Lung (tissue), 16 donors: ENCODE results near the gene HSP90B1. TPM values are rescaled to one million over a fixed set of nuclear protein-coding genes. Genes with fewer than 3 reads are reported as not detected.

ENCODE experiments used
- ATAC-seq: fragments of 200-7000 bp; cut with Tn5 transposase; one replicate; pipeline ENCODE4 v1.9.1; 2020; ENCODE audit warnings: moderate number of reproducible peaks; ENCODE audit not compliant: insufficient read depth, low FRiP score
- DNase-seq, 3 donors: peaks; one replicate each; pipeline ENCODE4 v3.0.0-alpha.2; 2013 to 2017
- H3K27ac ChIP-seq, 2 donors: one replicate each; pipeline ENCODE4 v1.5.1; 2013; ENCODE audit warnings: mild to moderate bottlenecking in 2 of 2, moderate library complexity in 2 of 2, control low read depth in 1 of 2, inconsistent platforms in 1 of 2, low read depth in 1 of 2, low read length in 1 of 2
- H3K27me3 ChIP-seq, 3 donors: one replicate each; pipeline ENCODE4 v1.5.1; 2013; ENCODE audit warnings: low read length in 2 of 3; ENCODE audit not compliant: control insufficient read depth in 3 of 3, insufficient read depth in 3 of 3
- H3K36me3 ChIP-seq, 4 donors: one replicate each; pipeline ENCODE4 v1.5.1; 2013; ENCODE audit warnings: low read length in 4 of 4, mild to moderate bottlenecking in 1 of 4, moderate library complexity in 1 of 4; ENCODE audit not compliant: control insufficient read depth in 4 of 4, insufficient read depth in 4 of 4
- H3K4me1 ChIP-seq, 5 donors: one replicate each; pipeline ENCODE4 v1.5.1; 2013; ENCODE audit warnings: low read length in 5 of 5, mild to moderate bottlenecking in 2 of 5, moderate library complexity in 1 of 5; ENCODE audit not compliant: control insufficient read depth in 5 of 5, insufficient read depth in 5 of 5
- H3K4me3 ChIP-seq: one replicate; pipeline ENCODE4 v1.5.1; 2013; ENCODE audit warnings: mild to moderate bottlenecking, control low read depth, moderate library complexity
- H3K9ac ChIP-seq, 2 donors: one replicate each; pipeline ENCODE4 v1.5.1; 2013; ENCODE audit warnings: low read length in 2 of 2, control low read depth in 1 of 2; ENCODE audit not compliant: insufficient read depth in 1 of 2
- H3K9me3 ChIP-seq, 4 donors: one replicate each; pipeline ENCODE4 v1.5.1; 2013; ENCODE audit warnings: low read length in 3 of 4, mild to moderate bottlenecking in 1 of 4, moderate library complexity in 1 of 4; ENCODE audit not compliant: control insufficient read depth in 4 of 4, insufficient read depth in 3 of 4
- CTCF ChIP-seq: IDR thresholded peaks from 2 replicates; pipeline ENCODE4 v1.5.1; 2012; ENCODE audit warnings: mild to moderate bottlenecking; ENCODE audit errors: control extremely low read depth, extremely low read depth
- WGBS, 2 donors: extraction: QIAGEN DNeasy Blood & Tissue Kit; methylation state at CpG; one replicate each; pipeline ENCODE4 v1.1.7; 2013; 5-methylcytosine and 5-hydroxymethylcytosine counted together
- long read RNA-seq, 5 donors: transcript quantifications; one replicate each; lab custom pipeline, GENCODE V29; 2026
- polyA plus RNA-seq, 2 donors: library from polyadenylated mRNA; stranded (reverse); fragments of 200-250 nt; gene quantifications; one replicate each; pipeline ENCODE4 v1.2.1, GENCODE V29; 2013
- total RNA-seq, 2 donors: library from RNA; depleted of rRNA in 1 of 2; stranded (reverse); fragments of >200 nt in 1 of 2; gene quantifications; one replicate each; pipeline ENCODE4 v1.2.1, GENCODE V29; 2014 to 2021
- donor health status: control.
- donor health status: control.
- donor health status: Bipolar disorder and iron deficiency.
- donor health status: healthy.
- donor health status: DM: yes; HTN: yes; CAD: no.

The HSP90B1 gene
- total RNA-seq: 100 to 1,000 TPM; 390 to 781 TPM
- polyA plus RNA-seq: 100 to 1,000 TPM; 484 to 773 TPM
- long read RNA-seq, donor 1, transcript HSP90B1-201 (18 exons, 2,858 nt): major isoform, 48 of 553 reads
- long read RNA-seq, donor 1, partial matches to known transcripts: 483 of 553 reads
- long read RNA-seq, donor 1, other reads (novel, unspliced or antisense): 17 of 553 reads
- long read RNA-seq, donor 2, transcript HSP90B1-201 (18 exons, 2,858 nt): major isoform, 9 of 281 reads
- long read RNA-seq, donor 2, partial matches to known transcripts: 257 of 281 reads
- long read RNA-seq, donor 2, other reads (novel, unspliced or antisense): 9 of 281 reads
- long read RNA-seq, donor 3, transcript HSP90B1-201 (18 exons, 2,858 nt): major isoform, 12 of 279 reads
- long read RNA-seq, donor 3, partial matches to known transcripts: 224 of 279 reads
- long read RNA-seq, donor 3, other reads (novel, unspliced or antisense): 39 of 279 reads
- long read RNA-seq, donor 4, transcript HSP90B1-201 (18 exons, 2,858 nt): major isoform, 6 of 283 reads
- long read RNA-seq, donor 4, partial matches to known transcripts: 270 of 283 reads
- long read RNA-seq, donor 4, other reads (novel, unspliced or antisense): 0 of 283 reads
- long read RNA-seq, donor 5, transcript HSP90B1-201 (18 exons, 2,858 nt): major isoform, 56 of 539 reads
- long read RNA-seq, donor 5, transcript HSP90B1-204 (2 exons, 839 nt): minor isoform, 8 of 539 reads
- long read RNA-seq, donor 5, partial matches to known transcripts: 429 of 539 reads
- long read RNA-seq, donor 5, other reads (novel, unspliced or antisense): 41 of 539 reads

- WGBS, 2 donors: 0% methylated on average over 56 of the region's 56 CpGs
- peak; percentile 88 for ATAC-seq
These were observed at the start of gene HSP90B1 for GRCh38 chr12:103930034-103930786. HSP90B1 (plus strand) TSS chr12:103930410; CDS start chr12:103930516, 106 bp downstream.

DNA sequence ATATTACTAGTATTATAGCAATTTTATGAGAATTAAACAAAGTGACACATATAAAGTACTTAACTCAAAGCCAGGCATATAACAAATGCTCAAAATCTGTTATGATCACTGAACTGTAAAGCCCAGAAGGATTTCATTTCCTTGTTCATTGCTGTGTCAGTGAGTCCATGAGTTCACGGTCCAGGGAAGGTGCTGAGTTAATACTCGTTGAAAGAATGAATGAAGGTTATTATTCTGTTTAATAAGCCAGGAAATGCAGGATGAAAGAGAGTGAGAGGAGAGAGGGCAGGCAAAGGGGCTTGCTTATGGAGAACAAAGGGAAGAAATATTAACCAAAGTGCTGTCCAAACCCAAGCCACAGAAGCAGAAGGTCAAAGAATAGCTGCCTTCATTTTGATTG lies 48.9 kb upstream of the HSP90B1 start:
- no peak for DNase-seq
- 51 to 61% methylated on average over 2 of the region's 2 CpGs for WGBS, 2 donors

More at GRCh38 chr12:103930034-103930786, at the start of gene HSP90B1:
- no peaks in the 10 kb centered on the region for H3K27me3 ChIP-seq
- peak within 1 kb of the TSS; percentile 77 for H3K4me3 ChIP-seq
- peaks cover 5 to 24% (median 18%) of the 10 kb centered on the region in 5 donors for H3K4me1 ChIP-seq
- H3K36me3 ChIP-seq: peaks cover 12 to 31% (median 20%) of the 10 kb centered on the region in 4 donors
- no peaks in the 10 kb centered on the region for H3K9me3 ChIP-seq
- peak within 1 kb of the TSS; percentile 95 to 97 for H3K9ac ChIP-seq
- peak; percentile 100 for DNase-seq
- H3K27ac ChIP-seq: peak within 1 kb of the TSS; percentile 89 to 99
- no peak for TF ChIP-seq CTCF

More for the DNA sequence above, 48.9 kb upstream of the HSP90B1 start:
- ATAC-seq: no peak
- Histone ChIP-seq H3K9me3 (no peaks in the 10 kb centered on the region), H3K27me3 (no peaks in the 10 kb centered on the region), H3K9ac (no peak overlapping the region), H3K4me3 (no peak overlapping the region), H3K4me1 (no peaks in the 10 kb centered on the region), H3K27ac (no peak overlapping the region), H3K36me3 (no peaks in the 10 kb centered on the region)
- no peak for TF ChIP-seq CTCF
